Inflammatory macrophage treated with lipopolysaccharide for 1 hour (primary cell): ENCODE measurements around the gene KRTAP2-4.
"Not testable (repeated sequence)": the region's sequence is repeated elsewhere in the genome, so short reads cannot be mapped to it uniquely, and the experiment has no call there.

Experiments
- DNase-seq, 2 donors: peaks; one replicate each; pipeline ENCODE4 v3.0.0-alpha.2; 2020 to 2022

Gene KRTAP2-4

DNA sequence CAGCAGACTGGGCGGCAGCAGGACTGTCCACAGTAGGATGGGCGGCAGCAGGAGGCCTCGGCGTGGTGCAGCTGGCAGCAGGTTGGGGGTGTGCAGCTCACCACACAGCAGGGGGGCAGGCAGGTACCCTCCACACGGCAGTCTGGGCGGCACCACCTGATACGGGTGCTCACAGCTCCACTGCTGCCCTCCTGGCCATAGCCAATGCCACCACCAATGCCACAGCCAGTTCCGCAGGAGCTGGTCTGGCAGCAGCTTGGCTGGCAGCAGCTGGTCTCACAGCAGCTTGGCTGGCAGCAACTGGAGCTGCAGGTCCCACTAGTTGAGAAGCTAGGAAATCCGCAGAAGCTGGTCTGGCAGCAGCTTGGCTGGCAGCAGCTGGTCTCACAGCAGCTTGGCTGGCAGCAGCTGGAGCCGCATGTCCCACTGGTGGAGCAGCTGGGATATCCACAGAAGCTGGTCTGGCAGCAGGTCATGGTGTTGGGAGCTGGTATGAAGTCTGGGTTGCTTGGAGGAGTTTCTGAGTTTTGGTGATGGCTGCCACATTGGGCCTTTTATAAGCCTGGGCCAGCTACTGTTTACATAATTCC, 31.2 kb downstream of the KRTAP2-4 start, which contains the start of gene KRTAP1-3:
KRTAP1-3 (minus strand) TSS at position 529 of the 590 bp plus-strand sequence; CDS start at position 476, 53 bp downstream.
- not testable (repeated sequence) for DNase-seq

DNA sequence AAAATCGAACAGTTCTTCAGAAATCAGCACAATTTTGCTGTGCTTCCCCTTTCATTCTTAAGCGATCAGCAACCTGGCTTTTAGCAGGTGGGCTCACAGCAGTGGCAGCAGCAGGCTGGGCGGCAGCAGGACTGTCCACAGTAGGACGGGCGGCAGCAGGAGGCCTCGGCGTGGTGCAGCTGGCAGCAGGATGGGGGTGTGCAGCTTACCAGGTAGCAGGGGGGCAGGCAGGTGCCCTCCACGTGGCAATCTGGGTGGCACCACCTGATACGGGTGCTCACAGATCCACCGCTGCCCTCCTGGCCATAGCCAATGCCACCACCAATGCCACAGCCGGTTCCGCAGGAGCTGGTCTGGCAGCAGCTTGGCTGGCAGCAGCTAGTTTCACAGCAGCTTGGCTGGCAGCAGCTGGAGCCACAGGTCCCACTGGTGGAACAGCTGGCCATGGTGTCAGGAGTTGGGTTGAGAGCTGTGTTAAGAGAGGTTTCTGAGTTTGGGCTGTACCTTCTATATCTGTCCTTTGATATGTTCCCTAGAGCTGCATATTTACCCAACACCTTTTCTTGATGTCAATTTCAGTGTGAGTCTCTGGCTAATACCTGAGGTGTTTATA, 35.9 kb downstream of the KRTAP2-4 start, which contains the start of gene KRTAP1-4:
KRTAP1-4 (minus strand) TSS at position 563 of the 613 bp plus-strand sequence; CDS start at position 446, 117 bp downstream.
- DNase-seq: no peak

DNA sequence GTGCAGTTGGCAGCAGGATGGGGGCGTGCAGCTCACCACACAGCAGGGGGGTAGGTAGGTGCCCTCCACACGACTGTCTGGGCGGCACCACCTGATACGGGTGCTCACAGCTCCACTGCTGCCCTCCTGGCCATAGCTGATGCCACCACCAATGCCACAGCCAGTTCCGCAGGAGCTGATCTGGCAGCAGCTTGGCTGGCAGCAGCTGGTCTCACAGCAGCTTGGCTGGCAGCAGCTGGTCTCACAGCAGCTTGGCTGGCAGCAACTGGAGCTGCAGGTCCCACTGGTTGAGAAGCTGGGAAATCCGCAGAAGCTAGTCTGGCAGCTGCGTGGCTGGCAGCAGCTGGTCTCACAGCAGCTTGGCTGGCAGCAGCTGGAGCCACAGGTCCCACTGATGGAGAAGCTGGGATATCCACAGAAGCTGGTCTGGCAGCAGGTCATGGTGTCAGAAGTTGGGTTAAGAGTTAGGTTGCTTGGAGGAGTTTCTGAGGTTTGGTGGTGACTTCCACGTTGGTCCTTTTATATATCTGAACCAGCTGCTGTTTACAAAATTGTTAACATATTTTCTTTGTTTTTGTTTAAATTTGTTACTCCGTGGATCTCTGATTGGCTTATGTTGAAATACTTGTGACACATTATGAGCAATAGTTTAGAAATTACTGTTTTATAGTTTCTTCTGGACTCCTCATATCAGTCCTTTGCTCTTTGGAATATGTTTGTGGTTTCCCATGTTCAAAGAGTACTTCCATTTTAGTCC, 38.8 kb downstream of the KRTAP2-4 start, which contains the start of gene KRTAP1-5:
KRTAP1-5 (minus strand) TSS at position 494 of the 757 bp plus-strand sequence; CDS start at position 441, 53 bp downstream.
- no peak for DNase-seq

DNA sequence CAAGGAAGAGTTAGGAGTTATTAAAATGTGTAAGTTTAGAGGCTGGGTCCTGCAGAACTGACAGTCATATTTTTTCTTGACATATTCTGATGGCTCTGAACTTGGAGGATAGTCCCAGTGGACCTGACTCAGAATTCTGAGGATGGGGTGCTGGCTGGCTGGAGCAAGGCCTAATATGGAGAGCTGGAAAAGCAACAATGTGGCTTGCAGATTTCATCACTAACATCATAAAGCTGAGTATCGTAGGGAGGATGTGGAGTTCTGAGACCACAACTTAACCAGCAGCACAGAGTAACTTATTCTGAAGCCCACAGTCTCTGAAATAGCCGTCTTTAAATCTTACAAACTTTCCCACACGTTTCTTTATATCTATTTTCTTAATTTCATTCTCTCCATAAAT, 41.0 kb downstream of the KRTAP2-4 start:
- DNase-seq: no peak

DNA sequence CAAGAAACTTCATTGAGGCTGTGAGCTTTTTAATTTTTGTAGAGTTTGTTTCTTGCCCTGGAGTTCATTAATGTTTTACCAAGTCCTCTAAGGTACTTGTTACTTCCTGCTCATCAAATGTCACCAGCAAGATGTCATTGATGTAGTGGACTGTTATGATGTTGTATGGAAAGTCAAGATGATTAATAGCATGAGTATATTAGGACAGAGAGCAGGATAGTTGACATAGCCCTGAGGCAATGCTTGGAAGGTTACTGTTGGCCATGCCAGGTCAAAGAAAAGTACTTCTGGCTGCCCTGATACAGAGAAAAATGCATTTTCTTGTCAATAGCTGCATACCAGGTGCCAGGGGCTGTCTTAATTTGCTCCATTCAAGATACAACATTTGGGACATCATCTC, 45.3 kb downstream of the KRTAP2-4 start:
- no peak for DNase-seq

DNA sequence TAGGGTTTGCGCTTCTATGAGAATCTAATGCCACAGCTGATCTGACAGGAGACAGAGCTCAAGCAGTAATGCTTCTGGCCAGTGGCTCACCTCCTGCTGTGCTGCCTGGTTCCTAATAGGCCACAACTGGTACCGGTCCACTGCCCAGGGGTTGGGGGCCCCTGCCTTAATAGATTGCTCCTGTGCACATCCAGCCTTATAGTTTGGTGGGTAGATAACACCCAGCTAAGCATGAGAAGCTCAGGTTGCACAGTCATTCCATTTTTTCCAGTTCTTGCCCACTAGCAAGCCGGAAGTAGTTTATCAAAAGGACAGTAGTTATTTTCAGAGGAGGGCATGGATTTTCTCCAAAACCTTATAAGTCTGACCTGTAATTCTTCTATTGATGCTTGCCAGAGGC, 46.3 kb downstream of the KRTAP2-4 start:
- no peak for DNase-seq

DNA sequence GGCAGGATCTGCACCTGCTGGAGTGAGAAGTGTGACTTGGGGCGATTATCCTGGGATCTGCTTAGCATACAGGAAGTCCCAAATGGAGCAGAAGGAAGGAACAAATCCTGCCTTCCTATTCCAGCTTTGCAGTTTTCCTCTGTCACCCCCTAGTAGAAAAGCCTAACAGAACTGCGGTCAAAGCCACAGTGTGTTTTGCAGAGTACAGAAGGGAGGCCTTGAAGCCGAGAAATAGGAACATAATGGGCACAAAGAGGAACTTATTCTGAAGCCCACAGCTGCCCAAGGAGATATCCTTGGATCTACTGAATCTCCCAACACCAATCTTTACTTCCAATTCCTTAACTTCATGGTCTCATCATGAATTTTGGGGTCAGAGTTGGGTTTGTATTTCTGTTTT, 47.1 kb downstream of the KRTAP2-4 start:
- DNase-seq: no peak

DNA sequence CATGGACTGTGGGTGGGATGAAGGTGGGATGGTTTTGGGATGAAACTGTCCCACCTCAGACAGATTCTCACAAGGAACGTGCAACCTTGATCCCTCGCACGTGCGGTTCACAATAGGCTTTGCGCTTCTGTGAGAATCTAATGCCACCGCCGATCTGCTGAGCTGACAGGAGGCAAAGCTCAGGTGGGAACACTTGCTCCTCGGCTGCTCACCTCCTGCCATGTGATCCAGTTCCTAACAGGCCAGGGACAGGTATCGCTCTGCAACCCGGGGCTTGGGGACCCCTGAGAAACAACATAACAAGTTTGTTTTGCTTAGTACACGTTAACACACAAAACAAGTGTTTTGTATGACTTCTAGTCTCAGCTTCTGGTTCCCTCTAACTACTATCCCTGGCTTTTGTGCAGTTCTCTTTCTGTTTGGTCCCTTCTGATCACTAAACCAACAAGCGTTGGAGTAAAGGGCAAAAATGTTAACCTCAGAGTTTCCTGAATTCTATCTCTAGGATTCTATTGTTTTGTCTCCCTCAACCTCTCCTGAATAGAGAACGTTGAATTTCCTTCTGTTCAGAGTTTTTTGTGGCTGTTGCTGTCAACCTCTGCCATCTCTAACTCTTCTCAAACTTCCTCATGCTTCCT, 49.0 kb downstream of the KRTAP2-4 start:
- no peak for DNase-seq

DNA sequence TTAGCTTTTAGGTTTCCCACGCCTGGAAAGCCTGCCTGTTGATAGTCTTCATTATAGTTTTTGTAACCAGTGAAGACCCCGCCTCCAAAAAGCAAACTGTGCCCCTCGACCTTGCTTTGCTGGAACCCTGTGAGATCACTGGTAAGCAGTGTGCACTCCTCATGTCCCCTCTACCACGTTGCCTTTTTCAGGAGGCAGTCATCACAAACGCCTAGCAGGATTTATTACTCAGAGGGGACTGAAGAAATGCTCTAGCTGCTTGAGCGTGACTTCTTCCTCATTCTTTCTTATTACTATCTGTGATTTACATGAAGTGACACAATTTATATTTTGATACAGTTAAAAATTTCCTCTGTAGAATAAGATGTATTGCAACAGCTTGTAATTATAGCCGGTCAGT, 50.2 kb downstream of the KRTAP2-4 start:
- DNase-seq: no peak
